ENCODE data around the gene TBX5.

Gene TBX5

DNA sequence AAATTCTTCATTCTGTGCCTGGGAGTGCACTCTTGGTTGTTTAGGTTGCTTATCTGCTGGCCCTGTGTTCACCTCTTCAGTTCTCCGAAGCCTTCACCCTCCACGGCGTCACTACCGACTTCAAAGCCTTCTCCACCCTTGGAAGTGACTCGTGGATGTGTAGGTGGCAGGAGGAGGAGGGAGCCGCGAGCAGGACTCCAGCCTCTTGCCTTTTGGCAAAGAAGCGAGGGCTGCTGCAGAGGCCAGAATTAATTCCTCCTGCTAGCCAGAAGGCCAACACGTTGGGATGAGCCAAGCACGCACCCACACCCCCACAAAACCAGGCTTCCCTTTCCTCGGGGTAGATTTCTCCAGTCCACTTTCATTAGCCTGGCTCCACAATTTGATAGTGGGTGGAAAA, 86.5 kb downstream of the TBX5 start:
- DNase-seq (ENCODE audit: low read depth in 2 of 2): no peak

DNA sequence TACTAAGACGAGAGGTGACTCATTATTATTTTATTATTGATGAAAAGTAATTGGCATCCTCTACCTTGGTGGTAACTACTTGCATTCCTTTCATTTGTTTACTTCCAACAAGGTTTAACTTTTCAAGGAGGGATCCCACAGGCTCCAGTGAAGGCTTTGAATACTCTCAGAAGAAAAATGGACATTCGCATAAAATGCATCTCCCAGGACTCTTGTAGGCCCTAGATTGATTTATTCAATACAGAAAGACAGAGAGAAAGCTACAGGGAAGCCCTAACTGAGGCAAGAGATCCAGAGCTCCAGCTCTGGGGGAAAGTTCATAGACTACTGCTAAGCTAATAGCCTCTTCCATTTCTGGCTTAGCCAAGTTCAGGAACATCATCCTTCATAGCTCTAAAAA, 87.0 kb downstream of the TBX5 start:
- DNase-seq (ENCODE audit: low read depth in 2 of 2): no peak

DNA sequence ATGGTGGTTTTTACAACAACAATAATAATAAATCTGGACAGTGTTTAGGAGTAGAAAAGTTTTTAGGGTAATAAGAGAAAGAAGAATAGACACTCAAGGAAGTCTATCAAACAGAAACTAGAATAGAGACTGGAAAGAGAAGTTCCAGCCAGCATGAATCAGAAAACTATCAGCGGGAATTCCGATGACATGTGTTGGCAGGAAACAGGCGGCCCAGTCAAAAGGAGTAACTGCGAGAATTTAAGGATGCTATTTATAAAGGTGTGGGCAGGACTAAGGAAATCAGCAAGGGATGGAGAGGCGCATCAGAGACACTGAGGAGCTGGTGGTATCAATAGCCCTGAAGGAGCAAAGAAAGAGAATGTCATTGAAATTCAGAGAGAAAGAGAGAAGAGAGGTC, 89.9 kb downstream of the TBX5 start:
- no peak for DNase-seq (ENCODE audit: low read depth in 2 of 2)

DNA sequence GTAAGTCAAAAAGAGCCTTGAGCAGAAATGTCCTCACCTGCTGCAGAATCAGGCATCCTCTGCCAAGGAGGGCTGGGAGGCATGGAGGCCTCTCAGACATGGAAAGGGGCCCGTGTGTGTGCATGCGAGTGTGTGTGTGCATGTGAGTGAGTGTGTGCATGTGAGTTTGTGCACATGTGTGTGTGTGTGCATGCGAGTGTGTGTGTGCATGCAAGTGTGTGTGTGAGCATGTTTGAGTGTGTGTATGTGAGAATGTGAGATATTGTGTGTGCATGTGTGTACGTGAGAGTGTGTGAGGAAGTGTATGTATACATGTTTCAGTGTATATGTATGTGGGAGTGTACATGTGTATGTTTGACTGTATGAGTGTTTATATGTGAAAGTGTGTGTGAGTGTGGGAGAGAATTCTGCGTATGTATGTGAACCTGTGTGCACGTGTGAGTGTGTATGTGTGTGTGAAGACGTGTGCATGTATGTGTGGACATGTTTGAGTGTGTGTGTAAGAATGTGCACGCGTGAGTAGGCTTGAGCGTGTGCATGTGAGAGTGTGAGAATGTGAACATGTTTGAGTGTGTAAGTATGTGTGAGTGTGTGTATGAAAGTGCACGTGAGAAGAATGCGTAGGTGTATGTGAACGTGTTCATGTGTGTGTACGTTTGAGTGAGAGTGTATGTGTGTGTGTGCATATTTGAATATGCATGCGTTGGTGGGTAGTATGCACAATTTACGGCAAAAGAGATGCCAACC, 90.8 kb downstream of the TBX5 start:
- DNase-seq (ENCODE audit: low read depth in 2 of 2): no peak

DNA sequence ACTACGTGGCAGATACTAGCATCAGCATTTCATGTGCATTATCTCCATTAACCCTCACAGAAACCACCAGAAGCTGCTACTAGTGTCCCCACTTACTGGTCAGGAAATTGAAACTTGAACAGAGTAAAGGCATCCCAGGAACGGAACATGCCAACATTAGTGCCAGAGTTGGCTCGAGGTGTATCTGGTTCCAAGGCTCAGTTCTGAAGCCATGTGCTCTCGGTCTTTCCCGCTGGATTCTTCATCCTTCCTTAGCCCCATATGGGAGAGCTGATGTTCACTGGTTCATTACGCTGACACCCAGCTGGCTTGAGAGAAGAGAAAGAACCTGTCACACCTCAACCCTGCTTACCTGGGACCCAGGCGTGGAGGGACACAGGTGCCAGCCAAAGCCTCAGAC, 91.5 kb downstream of the TBX5 start:
- DNase-seq (ENCODE audit: low read depth in 2 of 2): no peak

DNA sequence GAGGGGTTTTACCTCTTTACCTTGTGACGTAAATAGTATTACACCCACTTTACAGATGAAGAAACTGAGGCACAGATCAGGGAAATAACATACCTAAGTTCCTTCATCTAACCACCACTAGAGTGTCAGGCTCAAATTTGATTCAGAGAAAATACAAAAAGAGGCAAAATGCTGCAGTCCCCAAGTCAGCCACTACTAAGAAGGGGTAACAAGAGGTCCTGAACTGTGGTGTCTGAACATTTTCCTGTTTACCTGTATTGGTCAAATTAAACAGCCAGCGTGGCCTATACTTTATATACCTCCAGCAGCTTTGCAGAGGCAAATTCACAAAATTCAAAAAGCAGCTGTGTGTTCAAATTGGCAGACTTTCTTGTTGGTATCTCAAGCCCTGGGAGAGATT, 92.0 kb downstream of the TBX5 start:
- no peak for DNase-seq (ENCODE audit: low read depth in 2 of 2)

DNA sequence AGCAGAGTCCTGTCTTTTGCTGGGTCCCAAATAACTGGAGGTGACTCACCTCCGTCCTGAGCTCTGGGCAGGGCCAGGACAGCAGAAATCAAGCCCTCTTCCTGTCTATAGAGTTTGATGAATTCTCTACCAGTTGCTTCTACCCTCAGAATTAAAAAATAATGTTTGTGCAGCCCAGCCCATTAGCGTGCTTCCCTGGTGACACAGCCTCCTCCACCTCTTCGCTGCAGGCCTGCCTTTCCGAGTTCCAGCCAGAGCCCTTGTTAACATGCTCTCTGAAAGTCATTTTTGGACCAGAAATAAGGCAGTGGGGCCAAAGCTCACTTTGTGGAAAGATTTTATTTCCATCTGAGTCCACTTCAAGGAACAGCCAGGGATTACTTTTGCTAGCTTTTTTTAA, 94.0 kb downstream of the TBX5 start:
- DNase-seq (ENCODE audit: low read depth in 2 of 2): no peak

DNA sequence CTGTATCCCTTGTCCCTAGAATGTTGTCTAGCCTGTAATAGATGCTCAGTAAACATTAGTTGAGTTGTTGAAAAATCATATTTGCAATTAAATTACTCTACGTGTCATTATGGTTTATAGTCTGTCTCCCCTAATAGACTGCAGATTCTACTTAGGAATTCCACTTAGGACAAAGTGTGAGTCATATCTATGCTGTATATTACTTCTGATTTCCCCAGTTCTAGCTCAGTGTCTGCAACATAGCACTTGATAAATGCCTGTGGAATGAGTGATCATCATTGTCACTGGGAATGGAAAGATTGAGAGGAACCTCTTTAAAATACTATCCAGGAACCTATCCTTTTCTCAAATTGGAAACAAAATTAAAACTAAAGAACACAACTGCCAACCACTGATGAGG, 99.3 kb downstream of the TBX5 start:
- no peak for DNase-seq (ENCODE audit: low read depth in 2 of 2)

DNA sequence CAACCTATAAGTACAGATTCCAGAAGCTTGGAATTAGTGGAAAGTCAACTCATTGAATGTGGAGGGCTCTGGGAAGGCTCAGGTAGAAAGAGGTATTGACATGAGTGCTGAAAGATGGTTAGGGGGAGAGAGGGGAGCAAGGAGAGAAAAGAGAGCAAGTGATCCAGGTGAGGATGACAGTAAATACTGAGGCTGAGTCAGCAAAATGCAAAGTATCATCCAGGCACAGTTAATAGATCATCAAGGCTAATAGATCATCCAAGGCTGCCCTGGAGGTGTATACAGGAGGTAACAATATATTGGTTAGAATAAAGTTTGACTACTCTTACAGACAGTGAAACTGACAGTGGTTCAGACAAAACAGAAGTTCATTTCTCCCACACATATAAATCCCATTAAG, 100.5 kb downstream of the TBX5 start:
- no peak for DNase-seq (ENCODE audit: low read depth in 2 of 2)
